B cell (primary cell): Measurements from ENCODE around the gene KLHL7. TPM values are rescaled to one million over a fixed set of nuclear protein-coding genes. Genes with fewer than 3 reads are reported as not detected.

Experiments
- ATAC-seq: fragments of 200-7000 bp; cut with Tn5 transposase; one replicate; pipeline ENCODE4 v1.10.0; 2021; ENCODE audit warnings: low read depth, mild to moderate bottlenecking, moderate number of reproducible peaks, moderate library complexity
- CTCF ChIA-PET: fragments of 350-600 bp; sonication (Branson Sonifier 250); formaldehyde crosslinking; loops from one replicate; lab custom pipeline; 2021; ENCODE audit warnings: antibody characterized with exemption, inconsistent platforms; lab: Charles Lee
- POLR2A ChIA-PET: fragments of 350-600 bp; sonication (Branson Sonifier 250); formaldehyde crosslinking; loops from one replicate; lab custom pipeline; 2021; ENCODE audit warnings: antibody characterized with exemption; lab: Charles Lee
- DNase-seq: peaks from one replicate; pipeline ENCODE4 v3.0.0; 2013
- H2AFZ ChIP-seq: 2 replicates; pipeline ENCODE4 v1.6.1; 2012; ENCODE audit warnings: mild to moderate bottlenecking, low read depth, low read length; ENCODE audit not compliant: insufficient read depth, poor library complexity, severe bottlenecking
- H3K27ac ChIP-seq, 2 donors: 1 replicate in 1 of 2; 2 replicates in 1 of 2; pipeline ENCODE4 v1.5.1; 2012 to 2013; ENCODE audit warnings: low read length in 2 of 2, mild to moderate bottlenecking in 2 of 2, moderate library complexity in 1 of 2
- H3K27me3 ChIP-seq, 4 experiments: fragments of 200-600 bp in 1 of 4; sonication (generic) in 1 of 4; replicated peaks in 1 of 4; 1 replicate in 2 of 4; 2 replicates in 2 of 4; pipeline versions ENCODE4 v1.6.1 to v1.7.0; 2013 to 2016; ENCODE audit warnings: low read length in 3 of 4, mild to moderate bottlenecking in 2 of 4, mixed read lengths in 1 of 4, moderate library complexity in 1 of 4; ENCODE audit not compliant: insufficient read depth in 4 of 4, control insufficient read depth in 3 of 4; ENCODE audit errors: control extremely low read depth in 1 of 4
- H3K36me3 ChIP-seq, 2 experiments: replicated peaks in 1 of 2; 1 replicate in 1 of 2; 2 replicates in 1 of 2; pipeline versions ENCODE4 v1.6.1 to v1.7.1; 2013; ENCODE audit warnings: low read length in 1 of 2; ENCODE audit not compliant: insufficient read depth in 2 of 2, control insufficient read depth in 1 of 2; ENCODE audit errors: control extremely low read depth in 1 of 2, extremely low read depth in 1 of 2
- H3K4me1 ChIP-seq, 2 donors: fragments of 200-600 bp in 1 of 2; sonication (generic) in 1 of 2; 1 replicate in 1 of 2; 2 replicates in 1 of 2; pipeline versions ENCODE4 v1.5.1 to v1.6.1; 2013 to 2017; ENCODE audit warnings: low read length in 2 of 2; ENCODE audit not compliant: control insufficient read depth in 2 of 2, insufficient read depth in 2 of 2
- H3K4me2 ChIP-seq: replicated peaks from 2 replicates; pipeline ENCODE3; 2012; ENCODE audit warnings: mild to moderate bottlenecking, low read depth, low read length; ENCODE audit not compliant: poor library complexity, severe bottlenecking
- H3K4me3 ChIP-seq, 5 experiments: fragments of 200-600 bp in 1 of 5; sonication (generic) in 1 of 5; 1 replicate in 3 of 5; 2 replicates in 2 of 5; pipeline versions ENCODE4 v1.5.1 to v1.7.0; 2011 to 2016; ENCODE audit warnings: low read length in 4 of 5, mild to moderate bottlenecking in 4 of 5, low read depth in 2 of 5, control low read depth in 1 of 5, moderate library complexity in 1 of 5; ENCODE audit not compliant: insufficient read depth in 1 of 5; ENCODE audit errors: control extremely low read depth in 1 of 5, extremely low read depth in 1 of 5
- H3K79me2 ChIP-seq: fragments of 200-600 bp; sonication (generic); one replicate; pipeline ENCODE4 v1.6.0; 2016; ENCODE audit warnings: low read length; ENCODE audit not compliant: control insufficient read depth, insufficient read depth
- H3K9ac ChIP-seq: fragments of 200-600 bp; sonication (generic); 2 replicates; pipeline ENCODE4 v1.6.1; 2017; ENCODE audit warnings: mild to moderate bottlenecking, low read length, moderate library complexity
- H3K9me3 ChIP-seq, 3 donors: one replicate each; pipeline versions ENCODE4 v1.6.1 to v1.7.1; 2013; ENCODE audit warnings: low read length in 2 of 3; ENCODE audit not compliant: control insufficient read depth in 2 of 3, insufficient read depth in 1 of 3; ENCODE audit errors: control extremely low read depth in 1 of 3
- H4K20me1 ChIP-seq: 2 replicates; pipeline ENCODE4 v1.6.0; 2012; ENCODE audit warnings: mild to moderate bottlenecking, low read length; ENCODE audit not compliant: insufficient read depth, control insufficient read depth, poor library complexity, severe bottlenecking
- H3K27ac Mint-ChIP-seq: one replicate; pipeline ENCODE4 v1.8.0; 2021; ENCODE audit warnings: mixed read lengths
- H3K27me3 Mint-ChIP-seq: one replicate; pipeline ENCODE4 v1.8.0; 2021; ENCODE audit warnings: mixed read lengths
- H3K4me1 Mint-ChIP-seq: one replicate; pipeline ENCODE4 v1.8.0; 2021; ENCODE audit warnings: mixed read lengths
- H3K4me3 Mint-ChIP-seq: one replicate; pipeline ENCODE4 v1.8.0; 2021; ENCODE audit warnings: mixed read lengths
- H3K9me3 Mint-ChIP-seq: one replicate; pipeline ENCODE4 v1.8.0; 2022; ENCODE audit warnings: mixed read lengths; ENCODE audit not compliant: insufficient read depth
- CTCF ChIP-seq: fragments of 200-600 bp; IDR thresholded peaks from one replicate; pipeline ENCODE4 v1.8.0; 2022; ENCODE audit warnings: antibody characterized with exemption, mild to moderate bottlenecking
- EZH2 ChIP-seq: IDR thresholded peaks from 2 replicates; pipeline ENCODE4 v1.6.1; 2012; ENCODE audit warnings: borderline replicate concordance, low read depth, mild to moderate bottlenecking, moderate library complexity, low read length; ENCODE audit not compliant: insufficient read depth, poor library complexity, severe bottlenecking
- WGBS: methylation state at CpG from one replicate; pipeline ENCODE4 v1.1.5; 2013; ENCODE audit warnings: missing lambda C conversion rate; ENCODE audit not compliant: insufficient coverage; 5-methylcytosine and 5-hydroxymethylcytosine counted together
- intact Hi-C: fragments of 100-400 bp; cut with micrococcal nuclease; formaldehyde crosslinking; loops from one replicate; pipeline ENCODE4 v1.10.0; 2022
- polyA plus RNA-seq: library from polyadenylated mRNA; depleted of rRNA; stranded (reverse); fragments of >200 nt; gene quantifications from 2 replicates; pipeline ENCODE4 v1.2.3, GENCODE V29; 2012
- total RNA-seq, 2 donors: library from RNA; stranded (reverse); fragments of 120-200 nt in 1 of 2; gene quantifications; 1 replicate in 1 of 2; 2 replicates in 1 of 2; pipeline versions ENCODE4 v1.2.3 to v1.2.4, GENCODE V29; 2013 to 2022

Gene KLHL7
- total and polyA plus RNA-seq, 2 donors (not counting 1 experiment from before 2014, with no cell fraction given), result 9.2 to 22.8 TPM

- H3K27ac Mint-ChIP-seq, result no peak overlapping the region
- Histone ChIP-seq H3K4me1 (no peaks in the 10 kb centered on the region), H3K36me3 (no peaks in the 10 kb centered on the region), H3K9ac (no peak overlapping the region), H3K27me3 (no peaks in the 10 kb centered on the region), H3K27ac (no peak overlapping the region), H3K9me3 (no peaks in the 10 kb centered on the region), H3K4me2 (no peak overlapping the region), H2AFZ (no peak overlapping the region), H3K4me3 (no peak overlapping the region), H3K79me2 (no peaks in the 10 kb centered on the region), H4K20me1 (no peaks in the 10 kb centered on the region)
- ATAC-seq (no peak), DNase-seq (no peak)
- peaks cover 33% of the 10 kb centered on the region for H3K27me3 Mint-ChIP-seq
- WGBS, result 8% methylated on average over 2 of the region's 2 CpGs
- H3K4me3 Mint-ChIP-seq, result no peak overlapping the region
- CTCF ChIA-PET, result no interaction called here
- TF ChIP-seq EZH2 (no peak), CTCF (no peak)
- POLR2A ChIA-PET, result no interaction called here
- no peaks in the 10 kb centered on the region for H3K4me1 Mint-ChIP-seq
- H3K9me3 Mint-ChIP-seq, result no peaks in the 10 kb centered on the region
- intact Hi-C loops, result no loop called here
These were observed 110.4 kb downstream of the KLHL7 start for GRCh38 chr7:23216021-23216420.

GRCh38 chr7:23218196-23218595, 112.6 kb downstream of the KLHL7 start:
- Histone ChIP-seq H3K79me2 (no peaks in the 10 kb centered on the region), H3K9me3 (no peaks in the 10 kb centered on the region), H3K9ac (no peak overlapping the region), H3K27me3 (no peaks in the 10 kb centered on the region), H2AFZ (no peak overlapping the region), H3K4me1 (no peaks in the 10 kb centered on the region), H3K36me3 (no peaks in the 10 kb centered on the region), H4K20me1 (no peaks in the 10 kb centered on the region), H3K27ac (no peak overlapping the region), H3K4me2 (no peak overlapping the region), H3K4me3 (no peak overlapping the region)
- POLR2A ChIA-PET, result no interaction called here
- intact Hi-C loops, result no loop called here
- DNase-seq (no peak), ATAC-seq (no peak)
- H3K27me3 Mint-ChIP-seq, result peaks cover 26% of the 10 kb centered on the region
- H3K9me3 Mint-ChIP-seq, result no peaks in the 10 kb centered on the region
- TF ChIP-seq EZH2, result no peak
- no peak for TF ChIP-seq CTCF
- 57% methylated on average over 2 of the region's 3 CpGs for WGBS
- CTCF ChIA-PET, result no interaction called here
- no peak overlapping the region for H3K27ac Mint-ChIP-seq
- H3K4me3 Mint-ChIP-seq, result no peak overlapping the region
- H3K4me1 Mint-ChIP-seq, result no peaks in the 10 kb centered on the region
